ENCODE measurements around the gene TAOK3. TPM values are rescaled to one million over a fixed set of nuclear protein-coding genes. Genes with fewer than 3 reads are reported as not detected.

TAOK3 gene
- total RNA-seq, 4 donors from 2014 or later, result 48.8 to 78.0 (median 54.7) TPM

- no peak for TF ChIP-seq CTCF (IDR thresholded peaks at IDR 0.05; ENCODE audit: low read depth)
These were observed 84.5 kb downstream of the TAOK3 start for GRCh38 chr12:118288174-118288573.

DNA sequence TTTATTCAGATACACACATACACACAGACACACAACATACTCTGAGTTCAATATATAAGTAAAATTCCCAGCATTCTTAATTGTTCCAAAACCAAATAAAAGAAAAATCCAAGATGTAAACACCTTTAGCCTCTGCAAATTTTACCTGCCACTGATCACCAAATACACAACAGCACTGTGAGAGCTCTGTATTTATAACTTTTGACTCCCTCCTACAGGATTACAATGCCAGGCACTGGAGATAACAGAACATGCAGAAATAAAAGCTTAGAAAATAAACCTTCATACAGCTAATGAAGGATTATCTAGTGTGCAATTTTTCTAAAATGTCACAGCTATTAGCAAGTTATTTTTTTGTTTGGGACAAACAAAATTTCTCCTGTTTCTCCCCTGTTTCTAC, 85.0 kb downstream of the TAOK3 start:
- no peak for TF ChIP-seq CTCF (IDR thresholded peaks at IDR 0.05; ENCODE audit: low read depth)

- TF ChIP-seq CTCF (IDR thresholded peaks at IDR 0.05; ENCODE audit: low read depth), result no peak
These were observed 89.9 kb downstream of the TAOK3 start for GRCh38 chr12:118282767-118283166.

DNA sequence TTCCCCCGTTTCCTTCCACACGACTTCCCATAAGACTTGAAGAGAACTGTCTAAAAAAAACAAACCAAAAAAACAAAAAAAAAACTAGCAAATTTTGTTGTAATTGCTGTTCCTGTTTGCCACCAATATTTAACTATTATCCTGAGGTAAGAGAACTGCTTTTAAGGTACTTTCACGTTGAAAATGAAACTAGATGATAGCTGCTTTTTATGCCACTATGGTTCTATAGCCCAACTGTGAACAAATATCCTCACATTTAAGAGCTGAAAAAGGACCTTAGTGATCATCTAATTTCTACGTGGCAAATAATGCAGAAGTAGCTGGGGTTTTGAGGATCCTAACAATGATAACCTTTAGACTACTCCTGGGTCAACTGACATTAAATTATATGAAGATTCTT, 98.6 kb downstream of the TAOK3 start:
- TF ChIP-seq CTCF (IDR thresholded peaks at IDR 0.05; ENCODE audit: low read depth), result no peak

- TF ChIP-seq CTCF (IDR thresholded peaks at IDR 0.05; ENCODE audit: low read depth), result no peak
These were observed 100.8 kb downstream of the TAOK3 start for GRCh38 chr12:118271770-118272417.

DNA sequence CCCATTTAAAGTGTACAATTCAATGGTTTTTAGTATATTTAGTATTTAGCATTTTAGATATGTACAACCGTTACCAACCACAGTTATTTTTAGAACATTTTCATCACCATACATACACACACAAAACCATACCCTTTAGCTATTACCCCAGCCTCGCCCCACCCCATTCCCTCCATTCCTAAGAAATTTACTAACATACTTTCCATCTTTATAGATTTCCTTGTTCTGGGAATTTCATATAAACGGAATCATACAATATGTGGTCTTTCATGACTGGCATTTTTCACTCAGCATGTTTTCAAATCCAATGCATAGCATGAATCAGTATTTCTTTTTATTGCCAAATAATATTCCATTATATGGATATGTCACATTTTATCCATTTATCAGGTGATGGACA, 101.5 kb downstream of the TAOK3 start:
- no peak for TF ChIP-seq CTCF (IDR thresholded peaks at IDR 0.05; ENCODE audit: low read depth)

- TF ChIP-seq CTCF (IDR thresholded peaks at IDR 0.05; ENCODE audit: low read depth), result no peak
These were observed 102.9 kb downstream of the TAOK3 start for GRCh38 chr12:118269806-118270205.

Measured in subcutaneous adipose tissue (tissue), 4 donors.